Neural crest cell (in vitro differentiated cells): ENCODE measurements around the gene BABAM2. TPM values are rescaled to one million over a fixed set of nuclear protein-coding genes. Genes with fewer than 3 reads are reported as not detected.

Experiments used
- DNase-seq: peaks from one replicate; pipeline ENCODE4 v3.0.0; 2021; ENCODE audit warnings: low read depth, mixed read lengths, low spot score
- H3K27ac Mint-ChIP-seq: one replicate; pipeline ENCODE4 v1.8.0; 2021; ENCODE audit warnings: mild to moderate bottlenecking, mixed read lengths; ENCODE audit not compliant: unreplicated experiment
- H3K27me3 Mint-ChIP-seq: 2 replicates; pipeline ENCODE4 v1.8.0; 2021; ENCODE audit warnings: low read depth, mild to moderate bottlenecking, mixed read lengths
- H3K36me3 Mint-ChIP-seq: 2 replicates; pipeline ENCODE4 v1.8.0; 2021; ENCODE audit warnings: low read depth, mild to moderate bottlenecking, mixed read lengths
- H3K4me1 Mint-ChIP-seq: 2 replicates; pipeline ENCODE4 v1.8.0; 2021; ENCODE audit warnings: mixed read lengths
- H3K4me3 Mint-ChIP-seq: one replicate; pipeline ENCODE4 v1.8.0; 2021; ENCODE audit warnings: mild to moderate bottlenecking, mixed read lengths
- H3K9me3 Mint-ChIP-seq: 2 replicates; pipeline ENCODE4 v1.8.0; 2021; ENCODE audit warnings: mixed read lengths
- CTCF ChIP-seq: fragments of 200-600 bp; sonication (generic); conservative IDR thresholded peaks from 2 replicates; pipeline ENCODE4 v1.5.0; 2021; ENCODE audit warnings: antibody characterized with exemption, mild to moderate bottlenecking
- total RNA-seq: library from RNA; stranded (reverse); gene quantifications from 2 replicates; pipeline ENCODE4 v1.2.1, GENCODE V29; 2021

Gene BABAM2
- total RNA-seq, 1 donor from 2014 or later: 28.6 TPM

GRCh38 chr2:28169492-28169891 lies 279.0 kb downstream of the BABAM2 start:
- Mint-ChIP-seq H3K4me1 (no peaks in the 10 kb centered on the region), H3K27ac (no peak overlapping the region), H3K27me3 (no peaks in the 10 kb centered on the region), H3K36me3 (no peaks in the 10 kb centered on the region), H3K9me3 (no peaks in the 10 kb centered on the region), H3K4me3 (no peak overlapping the region)
- no peak for DNase-seq
- TF ChIP-seq CTCF: no peak

- H3K27me3 Mint-ChIP-seq: no peaks in the 10 kb centered on the region
These were observed 281.8 kb downstream of the BABAM2 start for GRCh38 chr2:28172114-28172898.

GRCh38 chr2:28173377-28173776 lies 282.8 kb downstream of the BABAM2 start:
- Mint-ChIP-seq H3K27me3 (no peaks in the 10 kb centered on the region), H3K9me3 (peaks cover 12% of the 10 kb centered on the region), H3K27ac (no peak overlapping the region), H3K4me3 (no peak overlapping the region), H3K4me1 (no peaks in the 10 kb centered on the region), H3K36me3 (peaks cover 17% of the 10 kb centered on the region)
- DNase-seq: no peak
- TF ChIP-seq CTCF: no peak

More at GRCh38 chr2:28172114-28172898, 281.8 kb downstream of the BABAM2 start:
- peaks cover 10% of the 10 kb centered on the region for H3K36me3 Mint-ChIP-seq
- H3K4me3 Mint-ChIP-seq: no peak overlapping the region
- peak overlapping the region; percentile 40 for H3K27ac Mint-ChIP-seq
- TF ChIP-seq CTCF: no peak
- H3K4me1 Mint-ChIP-seq: no peaks in the 10 kb centered on the region
- DNase-seq: no peak
- peaks cover 6% of the 10 kb centered on the region for H3K9me3 Mint-ChIP-seq

- no peaks in the 10 kb centered on the region for H3K27me3 Mint-ChIP-seq
These were observed 283.7 kb downstream of the BABAM2 start for GRCh38 chr2:28174211-28174610.

GRCh38 chr2:28175028-28175427 lies 284.5 kb downstream of the BABAM2 start:
- no peak for TF ChIP-seq CTCF
- Mint-ChIP-seq H3K9me3 (peaks cover 18% of the 10 kb centered on the region), H3K27ac (no peak overlapping the region), H3K4me1 (no peaks in the 10 kb centered on the region), H3K36me3 (peaks cover 21% of the 10 kb centered on the region), H3K27me3 (no peaks in the 10 kb centered on the region), H3K4me3 (no peak overlapping the region)
- DNase-seq: no peak

More at GRCh38 chr2:28174211-28174610, 283.7 kb downstream of the BABAM2 start:
- Mint-ChIP-seq H3K36me3 (peaks cover 21% of the 10 kb centered on the region), H3K27ac (no peak overlapping the region), H3K9me3 (peaks cover 18% of the 10 kb centered on the region), H3K4me3 (no peak overlapping the region), H3K4me1 (no peaks in the 10 kb centered on the region)
- DNase-seq: no peak
- TF ChIP-seq CTCF: no peak
